OCI-LY3 (cell line): Measurements from ENCODE around the gene CFAP74.

Experiments
- H2AFZ ChIP-seq: fragments of 200-600, 300-600 bp; shearing (Covaris generic); 2 replicates; pipeline ENCODE4 v1.6.0; 2014; ENCODE audit warnings: antibody characterized with exemption, low read depth, low read length
- H3K27ac ChIP-seq: fragments of 200-600, 300-600 bp; sonication (generic); 2 replicates; pipeline ENCODE4 v1.5.1; 2014; ENCODE audit warnings: mild to moderate bottlenecking, low read length, moderate library complexity, mixed read lengths
- H3K27me3 ChIP-seq: fragments of 200-600, 300-600 bp; sonication (generic); 2 replicates; pipeline ENCODE4 v1.6.1; 2014; ENCODE audit warnings: low read depth, low read length, mixed read lengths
- H3K36me3 ChIP-seq: fragments of 200-600, 300-600 bp; sonication (generic); replicated peaks from 2 replicates; pipeline ENCODE3; 2014; ENCODE audit warnings: low read depth, low read length, mixed read lengths
- H3K4me1 ChIP-seq: fragments of 300-600, 200-600 bp; sonication (generic); 2 replicates; pipeline ENCODE4 v1.6.1; 2014; ENCODE audit warnings: low read length, mixed read lengths
- H3K4me2 ChIP-seq: fragments of 200-600, 300-600 bp; sonication (generic); 2 replicates; pipeline ENCODE4 v1.6.1; 2014; ENCODE audit warnings: low read length, mixed read lengths
- H3K4me3 ChIP-seq: fragments of 300-600, 200-600 bp; sonication (generic); 2 replicates; pipeline ENCODE4 v1.5.1; 2014; ENCODE audit warnings: antibody characterized with exemption, mild to moderate bottlenecking, low read length, moderate library complexity
- H3K79me2 ChIP-seq: fragments of 300-600, 200-600 bp; shearing (Covaris generic); 2 replicates; pipeline ENCODE4 v1.6.1; 2014; ENCODE audit warnings: mild to moderate bottlenecking, low read length, mixed read lengths
- H3K9ac ChIP-seq: fragments of 300-600, 200-600 bp; shearing (Covaris generic); 2 replicates; pipeline ENCODE4 v1.6.0; 2014; ENCODE audit warnings: mild to moderate bottlenecking, low read length, moderate library complexity
- H3K9me3 ChIP-seq: fragments of 200-600, 300-600 bp; shearing (Covaris generic); 2 replicates; pipeline ENCODE4 v1.6.1; 2014; ENCODE audit warnings: low read length, mixed read lengths; ENCODE audit not compliant: insufficient read depth
- H4K20me1 ChIP-seq: fragments of 200-600, 300-600 bp; sonication (generic); 2 replicates; pipeline ENCODE4 v1.6.1; 2016; ENCODE audit warnings: low read length, mixed read lengths; ENCODE audit not compliant: insufficient read depth
- EZH2phosphoT487 ChIP-seq: fragments of 200-600 bp; shearing (Covaris generic); IDR thresholded peaks from 2 replicates; pipeline ENCODE4 v1.6.1; 2018; ENCODE audit warnings: antibody characterized with exemption, mixed run types, low read depth
- TF ChIP-seq, protein P1 (sequence below): fragments of 200-600, 300-600 bp; sonication (generic); IDR thresholded peaks from 2 replicates; pipeline ENCODE4 v1.5.1; 2014; ENCODE audit warnings: antibody characterized with exemption, low read length, low read depth

Gene CFAP74

DNA sequence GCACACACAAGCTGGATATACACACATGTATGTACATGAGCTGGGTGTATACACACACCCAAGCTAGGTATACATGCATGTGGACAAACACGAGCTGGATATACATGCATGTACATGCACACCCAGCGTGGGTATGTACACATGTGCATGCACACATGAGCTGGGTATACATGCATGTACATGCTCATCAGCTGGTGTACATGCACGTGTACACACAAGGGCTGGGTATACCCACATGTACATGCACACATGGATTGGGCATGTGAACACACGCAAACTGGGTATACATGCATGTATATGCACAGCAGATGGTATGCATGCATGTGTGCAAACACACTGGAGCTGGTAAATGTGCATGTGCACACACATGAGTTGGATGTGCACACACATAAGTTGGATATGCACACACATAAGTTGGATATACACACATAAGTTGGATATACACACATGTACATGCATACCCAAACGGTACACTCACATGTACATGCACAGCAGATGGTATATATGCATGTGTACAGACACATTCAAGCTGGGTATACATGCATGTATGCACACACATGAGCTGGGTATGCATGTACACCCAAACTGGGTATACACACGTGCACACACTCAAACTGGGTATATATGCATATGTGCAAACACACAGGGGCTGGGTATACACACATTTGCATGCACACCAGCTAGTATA, 105.2 kb downstream of the CFAP74 start:
- Histone ChIP-seq H3K4me2 (no peak overlapping the region), H3K4me1 (peaks cover 22% of the 10 kb centered on the region), H3K9ac (no peak overlapping the region), H3K4me3 (no peak overlapping the region), H4K20me1 (peaks cover 5% of the 10 kb centered on the region; the same call in 1 of the 2 replicates), H3K36me3 (no peaks in the 10 kb centered on the region), H3K27me3 (peaks cover 36% of the 10 kb centered on the region), H2AFZ (no peak overlapping the region), H3K27ac (no peak overlapping the region), H3K79me2 (no peaks in the 10 kb centered on the region), H3K9me3 (0 out of 2 replicates have a peak, but pooled peaks cover 4% of the 10 kb centered on the region)
- TF ChIP-seq, protein P1, sequence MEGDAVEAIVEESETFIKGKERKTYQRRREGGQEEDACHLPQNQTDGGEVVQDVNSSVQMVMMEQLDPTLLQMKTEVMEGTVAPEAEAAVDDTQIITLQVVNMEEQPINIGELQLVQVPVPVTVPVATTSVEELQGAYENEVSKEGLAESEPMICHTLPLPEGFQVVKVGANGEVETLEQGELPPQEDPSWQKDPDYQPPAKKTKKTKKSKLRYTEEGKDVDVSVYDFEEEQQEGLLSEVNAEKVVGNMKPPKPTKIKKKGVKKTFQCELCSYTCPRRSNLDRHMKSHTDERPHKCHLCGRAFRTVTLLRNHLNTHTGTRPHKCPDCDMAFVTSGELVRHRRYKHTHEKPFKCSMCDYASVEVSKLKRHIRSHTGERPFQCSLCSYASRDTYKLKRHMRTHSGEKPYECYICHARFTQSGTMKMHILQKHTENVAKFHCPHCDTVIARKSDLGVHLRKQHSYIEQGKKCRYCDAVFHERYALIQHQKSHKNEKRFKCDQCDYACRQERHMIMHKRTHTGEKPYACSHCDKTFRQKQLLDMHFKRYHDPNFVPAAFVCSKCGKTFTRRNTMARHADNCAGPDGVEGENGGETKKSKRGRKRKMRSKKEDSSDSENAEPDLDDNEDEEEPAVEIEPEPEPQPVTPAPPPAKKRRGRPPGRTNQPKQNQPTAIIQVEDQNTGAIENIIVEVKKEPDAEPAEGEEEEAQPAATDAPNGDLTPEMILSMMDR, result no peak
- TF ChIP-seq EZH2phosphoT487, result no peak

DNA sequence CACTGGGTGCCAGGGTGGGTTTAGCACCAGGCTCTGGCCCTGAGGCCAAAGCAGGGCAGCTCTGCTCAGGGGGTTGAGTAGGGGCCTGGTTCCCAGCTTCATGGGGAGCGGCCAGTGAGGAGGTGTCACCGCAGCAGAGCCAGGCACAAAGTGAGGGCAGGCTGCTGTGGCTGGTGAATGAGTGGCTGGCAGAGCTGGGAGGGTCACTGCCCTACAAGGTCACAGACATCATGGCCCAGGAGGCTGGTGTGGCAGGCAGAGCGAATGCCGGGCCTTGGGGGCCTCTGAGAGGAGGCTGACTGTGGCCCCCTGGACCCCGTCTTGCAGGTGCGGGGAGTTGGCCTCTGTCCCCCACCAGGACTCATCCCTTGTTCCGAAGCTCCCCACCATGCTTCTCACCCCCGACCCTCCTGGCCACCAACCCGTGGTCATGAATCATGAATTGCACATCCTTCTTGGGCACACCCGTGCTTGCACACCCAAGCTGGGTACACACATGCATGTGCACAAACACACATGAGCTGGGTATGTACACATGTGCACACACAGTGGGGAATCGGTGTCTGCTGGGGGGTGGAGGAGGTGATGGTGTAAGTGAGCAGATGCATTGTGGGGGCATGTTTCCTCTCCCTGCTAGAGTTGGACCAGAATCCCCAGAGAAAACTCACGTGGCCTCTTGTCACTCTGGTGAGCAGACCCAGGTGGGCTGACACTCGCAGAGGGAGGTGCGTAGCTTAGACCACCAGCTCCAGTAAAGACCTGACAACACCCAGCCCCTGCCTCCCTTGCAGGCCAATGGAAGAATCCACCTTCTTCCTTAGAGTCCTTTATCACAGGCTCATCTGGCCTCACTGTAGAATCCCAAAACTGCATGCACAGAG, 107.9 kb downstream of the CFAP74 start:
- Histone ChIP-seq H3K4me1 (peaks cover 31% of the 10 kb centered on the region), H3K27me3 (peaks cover 36% of the 10 kb centered on the region), H3K27ac (no peak overlapping the region), H3K36me3 (no peaks in the 10 kb centered on the region), H2AFZ (no peak overlapping the region), H3K9me3 (no peaks in the 10 kb centered on the region), H4K20me1 (peaks cover 5% of the 10 kb centered on the region; the same call in 1 of the 2 replicates), H3K4me2 (0 out of 2 replicates have a peak overlapping the region, but pooled peaks have one; percentile 15), H3K9ac (no peak overlapping the region), H3K4me3 (no peak overlapping the region), H3K79me2 (peaks cover 7% of the 10 kb centered on the region; the same call in 1 of the 2 replicates)
- no peak for TF ChIP-seq EZH2phosphoT487
- TF ChIP-seq, protein P1, result no peak

DNA sequence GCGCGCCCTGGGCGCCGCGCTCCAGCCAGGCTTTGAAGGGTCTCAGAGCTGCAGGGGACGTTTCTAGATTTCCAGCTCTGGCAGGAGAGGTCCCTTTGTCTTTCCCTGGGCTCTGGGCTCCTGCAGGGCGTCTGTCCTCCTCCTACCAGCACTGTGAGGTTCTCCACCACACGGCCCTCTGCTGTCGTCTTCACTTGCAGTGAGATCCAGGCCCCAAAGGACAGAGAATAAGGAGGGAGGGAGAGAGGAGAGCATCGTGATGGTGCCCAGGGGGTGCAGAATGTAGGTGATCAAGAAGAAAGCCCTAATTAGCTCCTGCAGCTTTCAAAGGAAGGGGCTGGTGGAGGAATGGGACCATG, 108.5 kb downstream of the CFAP74 start:
- Histone ChIP-seq H2AFZ (no peak overlapping the region), H3K36me3 (no peaks in the 10 kb centered on the region), H3K27me3 (peaks cover 36% of the 10 kb centered on the region), H3K27ac (no peak overlapping the region), H3K9me3 (no peaks in the 10 kb centered on the region), H3K4me1 (peaks cover 31% of the 10 kb centered on the region), H3K4me3 (no peak overlapping the region), H4K20me1 (peaks cover 5% of the 10 kb centered on the region; the same call in 1 of the 2 replicates), H3K9ac (no peak overlapping the region), H3K79me2 (peaks cover 14% of the 10 kb centered on the region), H3K4me2 (peak overlapping the region; percentile 19; the same call in 1 of the 2 replicates)
- TF ChIP-seq EZH2phosphoT487, result no peak
- TF ChIP-seq, protein P1, result no peak

DNA sequence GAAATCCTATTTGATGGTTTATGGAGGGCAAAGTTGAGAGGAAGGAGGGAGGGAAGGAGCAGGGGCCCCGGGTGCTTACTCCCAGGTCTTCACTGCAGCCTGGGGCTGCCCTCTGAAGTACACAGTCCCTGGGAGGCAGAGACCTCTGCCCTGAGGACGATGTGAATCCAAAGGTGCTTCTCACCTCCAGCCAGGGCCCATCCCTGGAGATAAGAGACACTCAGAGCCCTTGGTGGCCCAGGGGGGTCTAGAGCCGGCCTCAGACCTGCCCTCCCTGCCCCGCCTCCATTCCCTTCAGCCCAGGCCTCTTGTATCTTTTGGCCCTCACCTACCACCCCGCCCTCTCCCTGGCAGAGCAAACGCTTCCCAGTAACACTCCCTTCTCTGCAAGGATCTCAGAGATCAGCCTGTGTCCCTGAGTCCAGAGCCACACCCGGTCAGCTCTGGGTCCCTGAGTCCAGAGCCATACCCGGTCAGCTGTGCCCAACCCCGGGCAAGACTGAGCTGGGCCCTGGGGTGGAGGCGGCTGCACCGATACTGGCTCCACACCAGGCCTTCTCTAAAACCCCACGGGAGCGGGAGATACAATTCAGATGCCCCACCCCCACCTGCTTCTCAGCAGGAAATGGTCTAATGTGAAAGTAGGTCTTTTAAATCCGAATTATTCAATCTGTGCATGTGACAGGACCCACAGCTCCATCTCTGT, 109.1 kb downstream of the CFAP74 start:
- no peaks in the 10 kb centered on the region for H3K9me3 ChIP-seq
- H4K20me1 ChIP-seq, result peaks cover 9% of the 10 kb centered on the region
- H3K79me2 ChIP-seq, result peaks cover 19% of the 10 kb centered on the region
- H3K27ac ChIP-seq, result no peak overlapping the region
- peaks cover 36% of the 10 kb centered on the region for H3K27me3 ChIP-seq
- H2AFZ ChIP-seq, result no peak overlapping the region
- H3K9ac ChIP-seq, result no peak overlapping the region
- H3K36me3 ChIP-seq, result no peaks in the 10 kb centered on the region
- TF ChIP-seq, protein P1, result no peak
- no peak for TF ChIP-seq EZH2phosphoT487
- H3K4me1 ChIP-seq, result peaks cover 30% of the 10 kb centered on the region
- no peak overlapping the region for H3K4me3 ChIP-seq
- H3K4me2 ChIP-seq, result peak overlapping the region; percentile 19; the same call in 1 of the 2 replicates
